ENCODE measurements around the gene DNAJB2. TPM values are rescaled to one million over a fixed set of nuclear protein-coding genes. Genes with fewer than 3 reads are reported as not detected.

The DNAJB2 gene
- total RNA-seq, 1 experiment from 2014 or later: 36.2 TPM

- no peak for TF ChIP-seq REST (IDR thresholded peaks at IDR 0.05; ENCODE audit: low read depth)
- TF ChIP-seq CBX3 (IDR thresholded peaks at IDR 0.05; ENCODE audit: low read depth): no peak
- TF ChIP-seq POLR2AphosphoS5 (IDR thresholded peaks at IDR 0.05; ENCODE audit: low read depth, low read length): no peak
- TF ChIP-seq EZH2 (IDR thresholded peaks at IDR 0.05): no peak
- TF ChIP-seq JUND (IDR thresholded peaks at IDR 0.05): no peak
Observed at GRCh38 chr2:219325136-219325535, 46.0 kb downstream of the DNAJB2 start (continued).

GRCh38 chr2:219325657-219326315, 46.6 kb downstream of the DNAJB2 start:
- ChIA-PET POLR2A (no interaction called here), CTCF (no interaction called here), RAD21 (ENCODE audit: low non-redundant PET in 1 of 2, low total read pairs in 2 of 2, uncharacterized antibody in 2 of 2, unreplicated experiment in 2 of 2) (no interaction called here)
- H3K4me3 ChIP-seq (replicated peaks in 1 of 2; ENCODE audit: low read depth in 1 of 2, low read length in 2 of 2): no peak overlapping the region
- TF ChIP-seq SRF (IDR thresholded peaks at IDR 0.05; ENCODE audit: low read depth): no peak
- TF ChIP-seq ZFX (IDR thresholded peaks at IDR 0.05): no peak
- no peaks in the 10 kb centered on the region for H3K79me2 ChIP-seq (ENCODE audit: insufficient read depth, low read length)
- no peaks in the 10 kb centered on the region for H3K4me1 ChIP-seq (ENCODE audit: control insufficient read depth in 1 of 2, insufficient read depth in 2 of 2, low read length in 2 of 2)
- H3K9me3 ChIP-seq (ENCODE audit: control insufficient read depth in 1 of 2, insufficient read depth in 1 of 2, low read depth in 1 of 2, low read length in 2 of 2): no peaks in the 10 kb centered on the region
- H3K9me2 ChIP-seq (ENCODE audit: insufficient read depth): no peaks in the 10 kb centered on the region
- H3K4me2 ChIP-seq (ENCODE audit: low read length): no peak overlapping the region
- BruUV-seq (replicated peaks): no TSS peak
- peaks cover 49% of the 10 kb centered on the region; the same call in 1 of the 2 replicates for H3K27me3 ChIP-seq (ENCODE audit: insufficient read depth, low read length)
- no peak for ATAC-seq
- DNase-seq (ENCODE audit: low read depth, low spot score): no peak
- no peak overlapping the region for H2AFZ ChIP-seq (ENCODE audit: low read depth, low read length, poor library complexity, severe bottlenecking)
- H3K36me3 ChIP-seq (ENCODE audit: control insufficient read depth in 1 of 2, insufficient read depth in 2 of 2, low read length in 2 of 2): no peaks in the 10 kb centered on the region
- no peaks in the 10 kb centered on the region for H4K20me1 ChIP-seq (ENCODE audit: insufficient read depth)
- no peak overlapping the region for H3K9ac ChIP-seq (ENCODE audit: low read length)
- intact Hi-C loops (cut with micrococcal nuclease): no loop called here
- H3K27ac ChIP-seq (ENCODE audit: low read depth, low read length): no peak overlapping the region
